ENCODE data around the gene TAS1R1. TPM values are rescaled to one million over a fixed set of nuclear protein-coding genes. Genes with fewer than 3 reads are reported as not detected.

Gene TAS1R1
- total RNA-seq, 1 donor from 2014 or later: not detected

DNA sequence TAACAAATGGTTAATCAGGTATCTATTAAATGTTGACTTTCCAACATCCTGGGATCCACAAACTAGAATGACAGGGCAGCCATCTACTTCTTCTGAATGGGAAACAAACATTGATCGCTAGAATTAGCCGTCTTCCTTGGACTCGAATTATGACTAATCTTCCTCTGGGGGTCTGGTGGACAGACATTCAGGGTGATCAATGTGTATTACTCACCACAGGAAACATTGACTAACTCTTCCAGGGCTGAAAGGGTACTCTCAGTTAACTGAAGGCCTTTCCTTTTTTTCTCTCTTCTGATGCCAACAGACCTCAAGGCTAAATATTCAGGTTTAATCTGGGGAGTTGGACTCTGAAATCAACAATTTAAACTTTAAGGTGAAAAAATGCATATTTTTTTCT, 10.3 kb upstream of the TAS1R1 start:
- Mint-ChIP-seq H3K9me3 (no peaks in the 10 kb centered on the region), H3K27me3 (ENCODE audit: low read depth) (no peaks in the 10 kb centered on the region), H3K27ac (ENCODE audit: unreplicated experiment) (no peak overlapping the region), H3K36me3 (ENCODE audit: low read depth) (peaks cover 15% of the 10 kb centered on the region), H3K4me1 (no peaks in the 10 kb centered on the region), H3K4me3 (no peak overlapping the region)
- TF ChIP-seq, protein P1, sequence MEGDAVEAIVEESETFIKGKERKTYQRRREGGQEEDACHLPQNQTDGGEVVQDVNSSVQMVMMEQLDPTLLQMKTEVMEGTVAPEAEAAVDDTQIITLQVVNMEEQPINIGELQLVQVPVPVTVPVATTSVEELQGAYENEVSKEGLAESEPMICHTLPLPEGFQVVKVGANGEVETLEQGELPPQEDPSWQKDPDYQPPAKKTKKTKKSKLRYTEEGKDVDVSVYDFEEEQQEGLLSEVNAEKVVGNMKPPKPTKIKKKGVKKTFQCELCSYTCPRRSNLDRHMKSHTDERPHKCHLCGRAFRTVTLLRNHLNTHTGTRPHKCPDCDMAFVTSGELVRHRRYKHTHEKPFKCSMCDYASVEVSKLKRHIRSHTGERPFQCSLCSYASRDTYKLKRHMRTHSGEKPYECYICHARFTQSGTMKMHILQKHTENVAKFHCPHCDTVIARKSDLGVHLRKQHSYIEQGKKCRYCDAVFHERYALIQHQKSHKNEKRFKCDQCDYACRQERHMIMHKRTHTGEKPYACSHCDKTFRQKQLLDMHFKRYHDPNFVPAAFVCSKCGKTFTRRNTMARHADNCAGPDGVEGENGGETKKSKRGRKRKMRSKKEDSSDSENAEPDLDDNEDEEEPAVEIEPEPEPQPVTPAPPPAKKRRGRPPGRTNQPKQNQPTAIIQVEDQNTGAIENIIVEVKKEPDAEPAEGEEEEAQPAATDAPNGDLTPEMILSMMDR (conservative IDR thresholded peaks at IDR 0.05): no peak
- DNase-seq (ENCODE audit: low read depth, low spot score): no peak

DNA sequence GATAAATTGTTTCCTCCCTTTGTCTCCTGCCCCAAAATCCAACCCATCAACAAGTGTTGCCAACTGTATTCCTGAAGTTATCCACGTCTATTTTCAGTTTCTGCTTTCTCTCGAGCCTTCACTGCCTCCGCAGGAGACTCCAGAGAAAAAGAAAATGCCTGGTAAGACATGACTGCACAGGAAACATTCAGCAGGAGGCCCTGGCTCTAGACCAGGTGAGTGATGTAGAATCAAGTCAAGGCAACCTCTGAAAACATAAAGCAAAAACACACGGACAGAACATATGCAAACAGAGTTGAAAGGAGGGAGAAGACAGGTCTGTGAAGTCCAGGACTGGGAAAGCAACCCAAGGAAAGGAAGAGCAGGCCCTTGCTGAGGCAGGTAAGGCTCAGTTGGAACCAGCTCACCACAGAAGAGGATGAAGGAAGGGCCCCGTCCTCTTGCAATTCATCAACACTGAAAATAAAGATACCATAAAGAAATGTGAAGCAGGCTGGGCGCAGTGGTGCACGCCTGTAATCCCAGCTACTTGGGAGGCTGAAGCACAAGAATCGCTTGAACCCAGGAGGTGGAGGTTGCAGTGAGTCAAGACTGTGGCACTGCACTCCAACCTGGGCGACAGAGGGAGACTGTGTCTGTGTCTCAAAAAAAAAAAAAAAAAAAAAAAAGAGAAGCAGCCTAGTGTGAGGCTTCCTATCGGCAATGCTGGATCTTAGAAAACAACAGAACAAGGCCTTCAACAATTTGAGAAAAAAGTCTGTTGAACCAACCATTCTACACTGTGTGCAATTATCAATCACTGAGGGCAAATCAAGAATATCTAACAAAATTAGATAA, 9.6 kb upstream of the TAS1R1 start:
- Mint-ChIP-seq H3K4me1 (no peaks in the 10 kb centered on the region), H3K36me3 (ENCODE audit: low read depth) (peaks cover 15% of the 10 kb centered on the region), H3K27ac (ENCODE audit: unreplicated experiment) (no peak overlapping the region), H3K27me3 (ENCODE audit: low read depth) (no peaks in the 10 kb centered on the region), H3K4me3 (no peak overlapping the region), H3K9me3 (no peaks in the 10 kb centered on the region)
- DNase-seq (ENCODE audit: low read depth, low spot score): no peak
- TF ChIP-seq, protein P1 (conservative IDR thresholded peaks at IDR 0.05): no peak

DNA sequence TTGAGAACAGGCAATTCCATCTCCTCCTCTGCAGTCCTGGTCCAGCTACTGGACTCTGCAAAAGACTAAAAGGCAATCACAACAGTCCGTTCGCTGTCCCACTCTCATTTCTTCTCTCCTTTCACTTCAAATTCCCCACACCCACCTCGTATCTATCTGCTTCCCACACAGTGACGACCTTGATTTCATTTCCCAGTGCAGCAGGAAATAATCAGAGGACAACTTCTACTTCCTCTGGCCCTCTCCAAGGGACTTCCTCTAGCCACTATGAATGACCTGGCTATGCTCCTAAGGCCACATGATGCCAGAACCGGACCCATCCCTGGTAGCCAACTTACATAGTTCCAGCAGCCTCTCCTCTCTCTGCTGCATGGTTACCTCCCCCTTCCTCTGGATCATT, 8.8 kb upstream of the TAS1R1 start:
- Mint-ChIP-seq H3K4me1 (no peaks in the 10 kb centered on the region), H3K4me3 (no peak overlapping the region), H3K27ac (ENCODE audit: unreplicated experiment) (no peak overlapping the region), H3K9me3 (no peaks in the 10 kb centered on the region), H3K36me3 (ENCODE audit: low read depth) (peaks cover 15% of the 10 kb centered on the region), H3K27me3 (ENCODE audit: low read depth) (no peaks in the 10 kb centered on the region)
- TF ChIP-seq, protein P1 (conservative IDR thresholded peaks at IDR 0.05): no peak
- DNase-seq (ENCODE audit: low read depth, low spot score): no peak

DNA sequence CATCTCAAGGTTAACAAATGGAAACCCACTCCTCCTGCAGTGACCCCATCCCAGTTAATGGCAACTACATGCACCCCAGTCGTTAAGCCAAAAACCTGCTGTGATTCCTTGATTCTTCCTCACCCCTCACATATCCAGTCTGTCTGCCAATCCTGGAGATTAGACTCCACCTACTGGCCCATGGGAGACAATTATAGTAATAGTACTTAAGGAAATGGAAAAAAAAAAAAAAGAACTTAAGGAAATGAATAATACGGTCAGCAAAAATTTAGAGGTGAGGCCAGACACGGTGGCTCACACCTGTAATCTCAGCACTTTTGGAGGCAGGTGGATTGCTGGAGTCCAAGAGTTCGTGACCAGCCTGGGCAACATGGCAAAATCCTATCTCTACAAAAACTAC, 7.8 kb upstream of the TAS1R1 start:
- peaks cover 11% of the 10 kb centered on the region for H3K36me3 Mint-ChIP-seq (ENCODE audit: low read depth)
- no peaks in the 10 kb centered on the region for H3K9me3 Mint-ChIP-seq
- TF ChIP-seq, protein P1 (conservative IDR thresholded peaks at IDR 0.05): no peak
- no peak overlapping the region for H3K27ac Mint-ChIP-seq (ENCODE audit: unreplicated experiment)
- H3K4me3 Mint-ChIP-seq: no peak overlapping the region
- no peak for DNase-seq (ENCODE audit: low read depth, low spot score)
- H3K4me1 Mint-ChIP-seq: no peaks in the 10 kb centered on the region
- H3K27me3 Mint-ChIP-seq (ENCODE audit: low read depth): no peaks in the 10 kb centered on the region

DNA sequence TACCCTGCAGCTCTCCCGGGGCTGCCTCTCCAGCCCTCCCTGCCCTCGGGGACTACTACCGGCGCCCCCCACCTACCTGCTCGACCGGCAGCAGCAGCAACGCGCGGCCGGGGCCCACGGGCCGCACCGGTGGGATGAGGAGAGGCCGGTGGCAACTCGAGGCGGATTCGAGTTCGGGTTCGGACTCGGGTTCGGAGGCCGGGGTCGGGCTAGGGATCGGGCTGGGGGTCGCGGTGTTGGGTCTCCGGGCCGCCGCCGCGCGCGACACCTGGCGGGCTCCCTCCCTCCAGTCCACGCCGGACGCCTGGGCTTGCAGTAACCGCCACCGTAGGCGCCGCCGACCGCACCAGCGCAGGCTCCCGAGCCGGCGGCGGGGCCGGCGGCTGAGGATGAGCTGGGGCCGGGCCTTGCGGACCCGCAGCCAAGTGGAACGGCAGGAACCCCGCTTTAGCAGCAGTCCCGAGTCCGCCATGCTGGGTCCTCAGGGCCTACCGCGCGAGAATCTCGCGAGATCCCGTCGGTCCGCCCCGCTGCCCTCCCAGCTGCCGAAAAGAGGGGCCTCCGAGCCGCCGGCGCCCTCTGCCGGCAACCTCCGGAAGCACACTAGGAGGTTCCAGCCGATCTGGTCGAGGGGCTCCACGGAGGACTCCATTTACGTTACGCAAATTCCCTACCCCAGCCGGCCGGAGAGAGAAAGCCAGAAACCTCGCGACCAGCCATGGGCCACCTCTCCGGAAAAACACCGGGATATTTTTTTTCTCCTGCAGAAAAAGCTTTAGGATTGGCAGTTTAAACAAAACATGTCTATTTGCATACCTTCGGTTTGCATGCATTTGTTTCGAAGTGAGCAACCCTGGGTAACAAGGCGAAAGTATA, 838 bp upstream of the TAS1R1 start, which contains the start of gene NOL9:
NOL9 (minus strand) TSS at position 483 of the 876 bp plus-strand sequence; CDS start at position 472, 11 bp downstream.
- Mint-ChIP-seq H3K27ac (ENCODE audit: unreplicated experiment) (no peak within 1 kb of the TSS), H3K27me3 (ENCODE audit: low read depth) (no peaks in the 10 kb centered on the region), H3K4me1 (peaks cover 13% of the 10 kb centered on the region), H3K36me3 (ENCODE audit: low read depth) (no peaks in the 10 kb centered on the region), H3K9me3 (no peaks in the 10 kb centered on the region), H3K4me3 (peak within 1 kb of the TSS; percentile 84)
- DNase-seq (ENCODE audit: low read depth, low spot score): peak; percentile 98
- TF ChIP-seq, protein P1 (conservative IDR thresholded peaks at IDR 0.05): peak; percentile 93
